ENCODE data around the gene HOXC4. TPM values are rescaled to one million over a fixed set of nuclear protein-coding genes. Genes with fewer than 3 reads are reported as not detected.

The HOXC4 gene
- total and polyA plus RNA-seq, 2 of the 4 experiments (the other 2 are of a cell fraction) = under 0.01 to 0.26 TPM

- H3K9ac ChIP-seq (ENCODE audit: low read depth, low read length) = no peak overlapping the region
- H3K9me1 ChIP-seq (ENCODE audit: insufficient read depth, low read length) = no peaks in the 10 kb centered on the region
- H3K14ac ChIP-seq (replicated peaks; ENCODE audit: low read depth, low read length) = no peak overlapping the region
- H2BK5ac ChIP-seq (ENCODE audit: low read depth, low read length, poor library complexity, severe bottlenecking) = no peak overlapping the region
- no peak overlapping the region for H3K27ac ChIP-seq (ENCODE audit: insufficient read depth, low read length)
- CTCF ChIA-PET = interaction anchor here (0.6 to 0.7 kb wide), 2 partner anchors 29 to 153 kb away, joined by 3 to 9 read pairs; partner anchors contain the start of gene HOXC8
- H3K4me1 ChIP-seq (ENCODE audit: control insufficient read depth, insufficient read depth, low read length) = no peaks in the 10 kb centered on the region
- TF ChIP-seq CEBPB (IDR thresholded peaks at IDR 0.05; ENCODE audit: low read depth, low read length) (no peak), FOS (IDR thresholded peaks at IDR 0.05; ENCODE audit: low read depth, low read length) (no peak)
- H3K27me3 ChIP-seq (ENCODE audit: control insufficient read depth, insufficient read depth, low read length) = peaks cover 73% of the 10 kb centered on the region
- no peaks in the 10 kb centered on the region for H4K20me1 ChIP-seq (ENCODE audit: insufficient read depth, low read length)
- H3K36me3 ChIP-seq (ENCODE audit: control insufficient read depth, insufficient read depth, low read length) = no peaks in the 10 kb centered on the region
- intact Hi-C loops (cut with micrococcal nuclease) (no loop called here), dilution Hi-C loops (cut with HindIII; ENCODE audit: low sequenced_read_pairs, unreplicated experiment) (no loop called here), in situ Hi-C loops (cut with MboI; ENCODE audit: low sequenced_read_pairs) (no loop called here)
- H3K23ac ChIP-seq (ENCODE audit: low read depth, low read length) = no peak overlapping the region
- no TSS peak for BruUV-seq (replicated peaks)
- H2BK15ac ChIP-seq (ENCODE audit: low read depth, low read length) = no peak overlapping the region
- H4K8ac ChIP-seq (ENCODE audit: low read depth in 2 of 2, low read length in 2 of 2) = no peak overlapping the region
- H3K4me2 ChIP-seq (ENCODE audit: low read depth, low read length) = no peak overlapping the region
- 0 out of 2 replicates have a peak, but pooled peaks cover 2% of the 10 kb centered on the region for H3K9me3 ChIP-seq (ENCODE audit: control insufficient read depth, insufficient read depth, low read length)
- no peak overlapping the region for H2AFZ ChIP-seq (replicated peaks; ENCODE audit: low read length, poor library complexity)
- H2AK5ac ChIP-seq (ENCODE audit: low read depth, low read length) = no peak overlapping the region
- no peak overlapping the region for H3K56ac ChIP-seq (ENCODE audit: extremely low read depth, insufficient read depth, low read length)
- DNase-seq (no peak), ATAC-seq (ENCODE audit: low read depth) (no peak)
- H4K5ac ChIP-seq (ENCODE audit: low read depth, low read length) = no peak overlapping the region
- no peak overlapping the region for H3K4me3 ChIP-seq (ENCODE audit: insufficient read depth, low read depth, low read length)
- no peak overlapping the region for H2AK9ac ChIP-seq (replicated peaks; ENCODE audit: low read depth, low read length, poor library complexity)
- no peak overlapping the region for H2BK20ac ChIP-seq (ENCODE audit: low read depth, low read length)
- no peak overlapping the region for H3K4ac ChIP-seq (ENCODE audit: low read depth, low read length)
- no peak overlapping the region for H2BK120ac ChIP-seq (ENCODE audit: low read depth, low read length)
- 22% methylated on average over 2 of the region's 5 CpGs; no CpG with 5 or more reads in 1 of the 2 experiments for WGBS, 2 experiments (ENCODE audit: extremely low coverage in 2 of 2, insufficient read length in 1 of 2)
- H3K79me1 ChIP-seq (ENCODE audit: low read depth in 1 of 2, low read length in 2 of 2) = no peaks in the 10 kb centered on the region
- POLR2A ChIA-PET (ENCODE audit: unreplicated experiment) = no interaction called here
- H3K18ac ChIP-seq (ENCODE audit: low read depth, low read length) = no peak overlapping the region
- H4K91ac ChIP-seq (ENCODE audit: insufficient read depth, low read depth, low read length) = no peak overlapping the region
Measured at GRCh38 chr12:54038284-54038870, 15.3 kb upstream of the HOXC4 start.
